OCI-LY3 (cell line): ENCODE measurements around the gene GFRAL.

Source experiments
- H2AFZ ChIP-seq: fragments of 200-600, 300-600 bp; shearing (Covaris generic); 2 replicates; pipeline ENCODE4 v1.6.0; 2014; ENCODE audit warnings: antibody characterized with exemption, low read depth, low read length
- H3K27ac ChIP-seq: fragments of 200-600, 300-600 bp; sonication (generic); 2 replicates; pipeline ENCODE4 v1.5.1; 2014; ENCODE audit warnings: mild to moderate bottlenecking, low read length, moderate library complexity, mixed read lengths
- H3K27me3 ChIP-seq: fragments of 200-600, 300-600 bp; sonication (generic); 2 replicates; pipeline ENCODE4 v1.6.1; 2014; ENCODE audit warnings: low read depth, low read length, mixed read lengths
- H3K36me3 ChIP-seq: fragments of 200-600, 300-600 bp; sonication (generic); replicated peaks from 2 replicates; pipeline ENCODE3; 2014; ENCODE audit warnings: low read depth, low read length, mixed read lengths
- H3K4me1 ChIP-seq: fragments of 300-600, 200-600 bp; sonication (generic); 2 replicates; pipeline ENCODE4 v1.6.1; 2014; ENCODE audit warnings: low read length, mixed read lengths
- H3K4me2 ChIP-seq: fragments of 200-600, 300-600 bp; sonication (generic); 2 replicates; pipeline ENCODE4 v1.6.1; 2014; ENCODE audit warnings: low read length, mixed read lengths
- H3K4me3 ChIP-seq: fragments of 300-600, 200-600 bp; sonication (generic); 2 replicates; pipeline ENCODE4 v1.5.1; 2014; ENCODE audit warnings: antibody characterized with exemption, mild to moderate bottlenecking, low read length, moderate library complexity
- H3K79me2 ChIP-seq: fragments of 300-600, 200-600 bp; shearing (Covaris generic); 2 replicates; pipeline ENCODE4 v1.6.1; 2014; ENCODE audit warnings: mild to moderate bottlenecking, low read length, mixed read lengths
- H3K9ac ChIP-seq: fragments of 300-600, 200-600 bp; shearing (Covaris generic); 2 replicates; pipeline ENCODE4 v1.6.0; 2014; ENCODE audit warnings: mild to moderate bottlenecking, low read length, moderate library complexity
- H3K9me3 ChIP-seq: fragments of 200-600, 300-600 bp; shearing (Covaris generic); 2 replicates; pipeline ENCODE4 v1.6.1; 2014; ENCODE audit warnings: low read length, mixed read lengths; ENCODE audit not compliant: insufficient read depth
- H4K20me1 ChIP-seq: fragments of 200-600, 300-600 bp; sonication (generic); 2 replicates; pipeline ENCODE4 v1.6.1; 2016; ENCODE audit warnings: low read length, mixed read lengths; ENCODE audit not compliant: insufficient read depth
- EZH2phosphoT487 ChIP-seq: fragments of 200-600 bp; shearing (Covaris generic); IDR thresholded peaks from 2 replicates; pipeline ENCODE4 v1.6.1; 2018; ENCODE audit warnings: antibody characterized with exemption, mixed run types, low read depth
- TF ChIP-seq, protein P1 (sequence below): fragments of 200-600, 300-600 bp; sonication (generic); IDR thresholded peaks from 2 replicates; pipeline ENCODE4 v1.5.1; 2014; ENCODE audit warnings: antibody characterized with exemption, low read length, low read depth

Gene GFRAL

DNA sequence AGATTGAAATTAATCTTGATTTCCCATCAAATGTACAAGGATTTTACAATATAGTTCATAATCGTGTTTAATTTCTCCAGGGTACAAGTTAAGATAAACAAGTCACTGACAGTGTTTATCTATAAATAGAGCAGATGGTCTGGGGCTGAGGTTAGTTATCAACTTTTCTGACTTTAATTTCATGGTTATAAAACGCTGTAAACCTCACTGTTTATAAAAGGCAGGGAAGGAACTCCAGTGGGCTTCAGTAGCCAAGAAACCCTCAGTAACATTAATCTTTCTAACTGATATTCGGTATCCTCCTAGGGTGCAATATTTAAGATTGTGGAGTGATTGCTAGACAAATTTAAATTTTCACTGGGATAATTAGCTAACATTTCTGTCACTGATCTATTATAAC is 68.6 kb downstream of the GFRAL start:
- Histone ChIP-seq H3K4me2 (no peak overlapping the region), H3K36me3 (no peaks in the 10 kb centered on the region), H3K27ac (no peak overlapping the region), H2AFZ (no peak overlapping the region), H3K9ac (no peak overlapping the region), H3K9me3 (no peaks in the 10 kb centered on the region), H3K27me3 (no peaks in the 10 kb centered on the region), H4K20me1 (no peaks in the 10 kb centered on the region), H3K4me3 (no peak overlapping the region), H3K4me1 (no peaks in the 10 kb centered on the region), H3K79me2 (no peaks in the 10 kb centered on the region)
- TF ChIP-seq, protein P1, sequence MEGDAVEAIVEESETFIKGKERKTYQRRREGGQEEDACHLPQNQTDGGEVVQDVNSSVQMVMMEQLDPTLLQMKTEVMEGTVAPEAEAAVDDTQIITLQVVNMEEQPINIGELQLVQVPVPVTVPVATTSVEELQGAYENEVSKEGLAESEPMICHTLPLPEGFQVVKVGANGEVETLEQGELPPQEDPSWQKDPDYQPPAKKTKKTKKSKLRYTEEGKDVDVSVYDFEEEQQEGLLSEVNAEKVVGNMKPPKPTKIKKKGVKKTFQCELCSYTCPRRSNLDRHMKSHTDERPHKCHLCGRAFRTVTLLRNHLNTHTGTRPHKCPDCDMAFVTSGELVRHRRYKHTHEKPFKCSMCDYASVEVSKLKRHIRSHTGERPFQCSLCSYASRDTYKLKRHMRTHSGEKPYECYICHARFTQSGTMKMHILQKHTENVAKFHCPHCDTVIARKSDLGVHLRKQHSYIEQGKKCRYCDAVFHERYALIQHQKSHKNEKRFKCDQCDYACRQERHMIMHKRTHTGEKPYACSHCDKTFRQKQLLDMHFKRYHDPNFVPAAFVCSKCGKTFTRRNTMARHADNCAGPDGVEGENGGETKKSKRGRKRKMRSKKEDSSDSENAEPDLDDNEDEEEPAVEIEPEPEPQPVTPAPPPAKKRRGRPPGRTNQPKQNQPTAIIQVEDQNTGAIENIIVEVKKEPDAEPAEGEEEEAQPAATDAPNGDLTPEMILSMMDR, result no peak
- no peak for TF ChIP-seq EZH2phosphoT487

DNA sequence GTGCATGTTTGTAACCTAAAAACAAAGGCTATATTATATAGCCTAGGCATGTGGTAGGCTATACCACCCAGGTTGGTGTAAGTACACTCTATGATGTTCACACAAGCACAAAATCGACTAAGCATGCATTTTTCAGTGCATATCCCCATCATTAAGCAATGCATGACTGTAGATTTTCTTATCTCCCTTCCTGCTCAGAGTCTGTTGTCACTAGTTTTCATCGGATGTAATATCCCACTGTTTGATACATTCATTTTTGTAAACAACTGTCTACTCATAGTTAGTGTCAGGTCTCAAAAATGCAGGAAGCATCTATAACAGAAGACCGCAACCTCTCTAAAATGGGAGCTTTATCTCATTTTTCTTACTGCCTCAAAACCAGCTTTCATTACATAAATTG is 70.7 kb downstream of the GFRAL start:
- no peak overlapping the region for H3K9ac ChIP-seq
- H4K20me1 ChIP-seq, result no peaks in the 10 kb centered on the region
- H3K27ac ChIP-seq, result no peak overlapping the region
- no peak overlapping the region for H3K4me3 ChIP-seq
- TF ChIP-seq EZH2phosphoT487, result no peak
- TF ChIP-seq, protein P1, result no peak
- H3K36me3 ChIP-seq, result no peaks in the 10 kb centered on the region
- H3K4me1 ChIP-seq, result no peaks in the 10 kb centered on the region
- no peaks in the 10 kb centered on the region for H3K9me3 ChIP-seq
- H2AFZ ChIP-seq, result no peak overlapping the region
- H3K4me2 ChIP-seq, result no peak overlapping the region
- H3K79me2 ChIP-seq, result no peaks in the 10 kb centered on the region
- H3K27me3 ChIP-seq, result no peaks in the 10 kb centered on the region

DNA sequence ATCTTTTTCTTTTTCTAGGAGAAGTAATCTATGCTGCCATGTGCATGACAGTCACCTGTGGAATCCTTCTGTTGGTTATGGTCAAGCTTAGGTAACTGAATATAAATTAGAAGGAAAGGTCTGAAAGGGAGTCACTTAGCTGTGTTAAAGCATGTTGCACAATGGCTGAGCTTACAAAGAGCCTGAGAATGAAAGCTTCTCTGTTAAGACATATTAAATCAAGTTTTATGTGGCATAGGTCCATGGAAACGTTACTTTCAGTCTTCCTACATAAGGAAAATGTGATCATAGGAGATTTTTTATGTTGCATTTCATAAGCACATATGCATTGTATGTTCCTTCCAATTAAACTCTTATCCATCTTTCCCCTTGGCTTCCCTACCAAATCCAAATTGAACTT is 72.1 kb downstream of the GFRAL start:
- no peak overlapping the region for H3K9ac ChIP-seq
- no peaks in the 10 kb centered on the region for H3K36me3 ChIP-seq
- no peak overlapping the region for H3K4me2 ChIP-seq
- TF ChIP-seq, protein P1, result no peak
- TF ChIP-seq EZH2phosphoT487, result no peak
- H4K20me1 ChIP-seq, result no peaks in the 10 kb centered on the region
- no peaks in the 10 kb centered on the region for H3K27me3 ChIP-seq
- no peaks in the 10 kb centered on the region for H3K4me1 ChIP-seq
- H2AFZ ChIP-seq, result no peak overlapping the region
- no peaks in the 10 kb centered on the region for H3K79me2 ChIP-seq
- H3K9me3 ChIP-seq, result no peaks in the 10 kb centered on the region
- H3K4me3 ChIP-seq, result no peak overlapping the region
- H3K27ac ChIP-seq, result no peak overlapping the region

GRCh38 chr6:55405474-55406235 is 78.4 kb downstream of the GFRAL start:
- no peak overlapping the region for H3K9ac ChIP-seq
- no peaks in the 10 kb centered on the region for H4K20me1 ChIP-seq
- H3K4me2 ChIP-seq, result no peak overlapping the region
- H3K36me3 ChIP-seq, result no peaks in the 10 kb centered on the region
- H3K27me3 ChIP-seq, result no peaks in the 10 kb centered on the region
- 0 out of 2 replicates have a peak, but pooled peaks cover 2% of the 10 kb centered on the region for H3K9me3 ChIP-seq
- no peaks in the 10 kb centered on the region for H3K79me2 ChIP-seq
- no peak overlapping the region for H3K4me3 ChIP-seq
- no peaks in the 10 kb centered on the region for H3K4me1 ChIP-seq
- TF ChIP-seq EZH2phosphoT487, result no peak
- TF ChIP-seq, protein P1, result no peak
- no peak overlapping the region for H2AFZ ChIP-seq
- no peak overlapping the region for H3K27ac ChIP-seq
